RWPE2 (cell line): ENCODE results near the gene ZNF532.

Experiments
- ATAC-seq: fragments of 200-7000 bp; cut with Tn5 transposase; 3 replicates; pipeline ENCODE4 v1.9.1; 2021; ENCODE audit warnings: low read depth
- DNase-seq: peaks from one replicate; pipeline ENCODE4 v3.0.0-alpha.2; 2020; ENCODE audit warnings: low spot score
- H3K27ac ChIP-seq: fragments of 450-650 bp; 2 replicates; pipeline ENCODE4 v1.5.1; 2017; ENCODE audit warnings: mild to moderate bottlenecking; ENCODE audit not compliant: poor library complexity, severe bottlenecking
- H3K27me3 ChIP-seq: fragments of 250-450 bp; sonication (Bioruptor Pico); 2 replicates; pipeline ENCODE4 v1.5.1; 2021; ENCODE audit warnings: mild to moderate bottlenecking, moderate library complexity; ENCODE audit not compliant: insufficient read depth, poor library complexity, severe bottlenecking
- H3K36me3 ChIP-seq: fragments of 250-450 bp; sonication (Bioruptor Pico); 2 replicates; pipeline ENCODE4 v1.5.1; 2020; ENCODE audit warnings: low read depth, mild to moderate bottlenecking, moderate library complexity
- H3K4me1 ChIP-seq: fragments of 250-450 bp; sonication (Bioruptor Pico); 2 replicates; pipeline ENCODE4 v1.5.1; 2021; ENCODE audit warnings: mild to moderate bottlenecking, moderate library complexity; ENCODE audit not compliant: insufficient read depth, poor library complexity, severe bottlenecking
- H3K4me3 ChIP-seq: fragments of 250-450 bp; sonication (Bioruptor Pico); 2 replicates; pipeline ENCODE4 v1.5.1; 2021; ENCODE audit warnings: mild to moderate bottlenecking, moderate library complexity; ENCODE audit not compliant: severe bottlenecking
- H3K9me3 ChIP-seq: fragments of 250-450 bp; sonication (Bioruptor Pico); 2 replicates; pipeline ENCODE4 v1.5.1; 2021; ENCODE audit warnings: mild to moderate bottlenecking, moderate library complexity; ENCODE audit not compliant: severe bottlenecking
- TF ChIP-seq, protein P1 (sequence below): fragments of 450-650 bp; IDR thresholded peaks from one replicate; pipeline ENCODE4 v1.5.1; 2017; ENCODE audit warnings: mild to moderate bottlenecking, moderate library complexity; ENCODE audit not compliant: poor library complexity, severe bottlenecking

Gene ZNF532

DNA sequence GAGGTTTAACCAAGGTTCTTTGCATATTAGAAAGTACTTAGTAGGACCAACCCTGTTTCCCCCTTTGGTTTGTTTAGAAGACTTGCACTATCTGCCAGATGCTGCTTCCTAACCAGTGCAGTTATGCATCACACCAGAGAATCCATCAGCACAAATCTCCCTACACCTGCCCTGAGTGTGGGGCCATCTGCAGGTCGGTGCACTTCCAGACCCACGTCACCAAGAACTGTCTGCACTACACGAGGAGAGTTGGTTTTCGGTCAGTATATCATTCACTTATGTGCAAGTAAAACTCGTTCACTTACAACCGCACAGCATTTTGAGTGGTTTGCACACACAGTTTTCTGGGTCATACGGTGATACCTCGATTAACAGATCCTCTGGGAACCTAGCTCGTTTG lies 69.7 kb downstream of the ZNF532 start:
- H3K4me1 ChIP-seq: peaks cover 13% of the 10 kb centered on the region
- H3K4me3 ChIP-seq: no peak overlapping the region
- ATAC-seq: no peak
- H3K27me3 ChIP-seq: no peaks in the 10 kb centered on the region
- peaks cover 13% of the 10 kb centered on the region for H3K36me3 ChIP-seq
- TF ChIP-seq, protein P1, sequence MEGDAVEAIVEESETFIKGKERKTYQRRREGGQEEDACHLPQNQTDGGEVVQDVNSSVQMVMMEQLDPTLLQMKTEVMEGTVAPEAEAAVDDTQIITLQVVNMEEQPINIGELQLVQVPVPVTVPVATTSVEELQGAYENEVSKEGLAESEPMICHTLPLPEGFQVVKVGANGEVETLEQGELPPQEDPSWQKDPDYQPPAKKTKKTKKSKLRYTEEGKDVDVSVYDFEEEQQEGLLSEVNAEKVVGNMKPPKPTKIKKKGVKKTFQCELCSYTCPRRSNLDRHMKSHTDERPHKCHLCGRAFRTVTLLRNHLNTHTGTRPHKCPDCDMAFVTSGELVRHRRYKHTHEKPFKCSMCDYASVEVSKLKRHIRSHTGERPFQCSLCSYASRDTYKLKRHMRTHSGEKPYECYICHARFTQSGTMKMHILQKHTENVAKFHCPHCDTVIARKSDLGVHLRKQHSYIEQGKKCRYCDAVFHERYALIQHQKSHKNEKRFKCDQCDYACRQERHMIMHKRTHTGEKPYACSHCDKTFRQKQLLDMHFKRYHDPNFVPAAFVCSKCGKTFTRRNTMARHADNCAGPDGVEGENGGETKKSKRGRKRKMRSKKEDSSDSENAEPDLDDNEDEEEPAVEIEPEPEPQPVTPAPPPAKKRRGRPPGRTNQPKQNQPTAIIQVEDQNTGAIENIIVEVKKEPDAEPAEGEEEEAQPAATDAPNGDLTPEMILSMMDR: no peak
- DNase-seq: no peak
- no peaks in the 10 kb centered on the region for H3K9me3 ChIP-seq
- H3K27ac ChIP-seq: no peak overlapping the region

DNA sequence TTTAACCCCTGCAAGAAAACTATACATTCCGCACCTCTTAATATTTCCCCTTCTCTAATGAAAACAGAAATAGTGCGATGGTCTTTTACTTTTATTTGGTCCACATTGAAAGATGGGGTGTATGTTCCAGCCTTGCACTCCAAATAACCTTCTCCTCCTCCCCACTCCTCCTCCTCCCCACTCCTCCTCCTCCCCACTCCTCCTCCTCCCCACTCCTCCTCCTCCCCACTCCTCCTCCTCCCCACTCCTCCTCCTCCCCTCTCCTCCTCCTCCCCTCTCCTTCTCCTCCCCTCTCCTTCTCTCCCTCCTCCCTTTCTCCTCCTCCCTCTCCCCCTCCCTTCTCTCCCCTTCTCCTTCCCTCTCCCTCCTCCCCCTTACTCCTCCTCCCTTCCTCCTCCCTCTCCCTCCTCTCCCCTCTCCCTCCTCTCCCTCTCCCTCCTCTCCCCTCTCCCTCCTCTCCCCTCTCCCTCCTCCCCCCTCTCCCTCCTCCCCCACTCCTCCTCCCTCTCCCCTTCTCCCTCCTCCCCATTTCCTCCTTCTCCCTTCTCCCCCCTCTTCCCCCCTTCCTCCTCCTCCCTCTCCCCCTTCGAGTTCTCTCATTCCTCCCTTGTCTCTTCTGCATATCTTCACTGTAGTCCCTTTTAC lies 70.4 kb downstream of the ZNF532 start:
- no peak overlapping the region for H3K4me3 ChIP-seq
- peaks cover 16% of the 10 kb centered on the region for H3K36me3 ChIP-seq
- H3K9me3 ChIP-seq: no peaks in the 10 kb centered on the region
- H3K27ac ChIP-seq: no peak overlapping the region
- no peaks in the 10 kb centered on the region for H3K27me3 ChIP-seq
- TF ChIP-seq, protein P1: no peak
- DNase-seq: no peak
- H3K4me1 ChIP-seq: peaks cover 13% of the 10 kb centered on the region
- no peak for ATAC-seq

DNA sequence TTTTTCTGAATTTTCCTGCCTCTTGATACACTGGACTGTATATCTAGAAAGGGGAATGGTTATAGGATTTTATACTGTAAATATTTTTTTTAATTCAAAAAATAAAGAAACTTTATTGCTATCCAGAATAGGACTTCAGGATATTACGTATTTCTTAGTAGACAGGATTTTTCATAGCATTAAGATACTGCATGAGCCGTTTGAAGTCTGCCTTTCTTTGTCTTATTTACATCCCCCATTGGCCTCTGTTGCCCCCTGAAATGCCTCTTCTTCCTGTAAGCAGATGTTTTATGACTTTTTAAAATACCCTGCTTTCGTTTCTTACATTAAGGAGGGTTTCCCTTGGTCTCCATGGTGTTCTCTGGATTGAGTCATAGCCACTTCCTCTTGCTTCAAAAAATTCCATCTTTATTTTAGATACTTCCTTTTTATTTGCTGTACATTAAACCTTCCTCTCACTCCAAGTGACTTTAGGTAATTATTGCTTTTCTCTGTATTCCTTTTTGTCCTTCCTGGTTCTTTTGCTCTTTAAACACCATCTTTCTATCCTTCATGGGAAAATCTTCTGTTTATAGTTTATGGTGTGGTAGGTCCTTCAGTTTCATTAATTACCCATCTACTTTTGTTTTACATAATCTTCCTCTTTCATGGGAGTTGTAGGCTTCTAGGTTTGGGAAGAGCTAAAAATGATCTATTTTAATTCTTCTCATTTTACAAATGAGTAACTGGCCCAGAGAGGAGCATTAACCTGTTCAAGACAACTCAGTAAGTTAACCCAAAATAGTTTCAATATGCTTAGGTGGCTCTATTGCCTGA lies 72.6 kb downstream of the ZNF532 start:
- TF ChIP-seq, protein P1: no peak
- H3K36me3 ChIP-seq: peaks cover 16% of the 10 kb centered on the region
- DNase-seq: no peak

DNA sequence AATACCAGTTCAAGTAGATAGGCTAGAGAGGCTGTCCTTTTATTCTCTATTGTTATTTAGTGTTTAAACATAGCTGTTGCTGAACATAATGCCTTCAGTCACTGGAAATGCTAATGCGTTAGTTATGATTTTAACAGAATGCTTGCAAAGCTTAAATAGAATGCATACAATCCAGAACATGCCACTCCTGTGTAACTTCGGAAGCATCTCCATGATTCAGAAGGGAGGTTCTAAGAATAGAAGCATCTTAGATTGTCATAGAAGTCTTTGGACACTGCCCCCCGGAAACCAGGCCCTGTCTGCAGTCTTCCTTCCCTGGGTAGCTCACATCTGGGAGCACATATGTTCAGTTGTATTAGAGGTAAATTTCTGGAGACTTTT lies 73.2 kb downstream of the ZNF532 start:
- Histone ChIP-seq H3K36me3 (peaks cover 16% of the 10 kb centered on the region), H3K27ac (peak overlapping the region; percentile 41), H3K4me1 (peaks cover 13% of the 10 kb centered on the region), H3K9me3 (no peaks in the 10 kb centered on the region), H3K4me3 (no peak overlapping the region), H3K27me3 (no peaks in the 10 kb centered on the region)
- DNase-seq (no peak), ATAC-seq (no peak)
- TF ChIP-seq, protein P1: no peak

More for the DNA sequence above, 72.6 kb downstream of the ZNF532 start:
- Histone ChIP-seq H3K4me3 (no peak overlapping the region), H3K4me1 (peaks cover 13% of the 10 kb centered on the region), H3K9me3 (no peaks in the 10 kb centered on the region), H3K27ac (peak overlapping the region; percentile 41), H3K27me3 (no peaks in the 10 kb centered on the region)
- no peak for ATAC-seq
